NT2/D1 (cell line): ENCODE data around the gene FAM163B.

ENCODE experiments used
- DNase-seq: peaks from one replicate; pipeline ENCODE4 v3.0.0-alpha.2; 2011; ENCODE audit warnings: low read depth, low spot score
- H3K27me3 ChIP-seq: 2 replicates; pipeline ENCODE4 v1.6.0; 2011; ENCODE audit warnings: mild to moderate bottlenecking; ENCODE audit not compliant: insufficient read length, insufficient read depth
- H3K36me3 ChIP-seq: 2 replicates; pipeline ENCODE4 v1.6.1; 2011; ENCODE audit warnings: mild to moderate bottlenecking, low read length, mixed read lengths; ENCODE audit not compliant: insufficient read depth, insufficient read length
- H3K4me1 ChIP-seq: 2 replicates; pipeline ENCODE4 v1.5.1; 2011; ENCODE audit not compliant: insufficient read depth, insufficient read length
- H3K4me3 ChIP-seq: 2 replicates; pipeline ENCODE4 v1.5.1; 2011; ENCODE audit warnings: low read depth; ENCODE audit not compliant: insufficient read length
- H3K9ac ChIP-seq: 2 replicates; pipeline ENCODE4 v1.6.0; 2011; ENCODE audit warnings: low read depth; ENCODE audit not compliant: insufficient read length
- H3K9me3 ChIP-seq: 2 replicates; pipeline ENCODE4 v1.5.1; 2011; ENCODE audit warnings: mild to moderate bottlenecking, low read length; ENCODE audit not compliant: insufficient read depth
- SUZ12 ChIP-seq: IDR thresholded peaks from 2 replicates; pipeline ENCODE4 v1.6.1; 2011; ENCODE audit not compliant: insufficient read length, insufficient read depth; ENCODE audit errors: extremely low read depth
- YY1 ChIP-seq: IDR thresholded peaks from 2 replicates; pipeline ENCODE4 v1.6.1; 2011; ENCODE audit not compliant: insufficient read length, insufficient read depth
- ZNF274 ChIP-seq: IDR thresholded peaks from 2 replicates; pipeline ENCODE4 v1.6.1; 2011; ENCODE audit warnings: mild to moderate bottlenecking, low read depth, low read length

The FAM163B gene

GRCh38 chr9:133587466-133587865, 21.7 kb downstream of the FAM163B start:
- H3K4me3 ChIP-seq = no peak overlapping the region
- H3K9me3 ChIP-seq = peaks cover 7% of the 10 kb centered on the region; the same call in 1 of the 2 replicates
- no peak overlapping the region for H3K9ac ChIP-seq
- no peaks in the 10 kb centered on the region for H3K27me3 ChIP-seq
- no peaks in the 10 kb centered on the region for H3K36me3 ChIP-seq
- peaks cover 25% of the 10 kb centered on the region for H3K4me1 ChIP-seq
- TF ChIP-seq ZNF274 (no peak), YY1 (no peak), SUZ12 (no peak)
- no peak for DNase-seq

GRCh38 chr9:133587051-133587450, 22.1 kb downstream of the FAM163B start:
- Histone ChIP-seq H3K27me3 (no peaks in the 10 kb centered on the region), H3K9ac (no peak overlapping the region), H3K9me3 (peaks cover 7% of the 10 kb centered on the region; the same call in 1 of the 2 replicates), H3K36me3 (no peaks in the 10 kb centered on the region), H3K4me3 (no peak overlapping the region), H3K4me1 (peaks cover 25% of the 10 kb centered on the region)
- TF ChIP-seq ZNF274 = no peak
- no peak for TF ChIP-seq SUZ12
- TF ChIP-seq YY1 = no peak
- no peak for DNase-seq

GRCh38 chr9:133585481-133586351, 23.5 kb downstream of the FAM163B start:
- no peak for DNase-seq
- Histone ChIP-seq H3K9me3 (peaks cover 7% of the 10 kb centered on the region; the same call in 1 of the 2 replicates), H3K9ac (peak overlapping the region; percentile 57), H3K4me3 (no peak overlapping the region), H3K27me3 (no peaks in the 10 kb centered on the region), H3K4me1 (peaks cover 25% of the 10 kb centered on the region), H3K36me3 (no peaks in the 10 kb centered on the region)
- TF ChIP-seq YY1 (no peak), ZNF274 (no peak), SUZ12 (no peak)

DNA sequence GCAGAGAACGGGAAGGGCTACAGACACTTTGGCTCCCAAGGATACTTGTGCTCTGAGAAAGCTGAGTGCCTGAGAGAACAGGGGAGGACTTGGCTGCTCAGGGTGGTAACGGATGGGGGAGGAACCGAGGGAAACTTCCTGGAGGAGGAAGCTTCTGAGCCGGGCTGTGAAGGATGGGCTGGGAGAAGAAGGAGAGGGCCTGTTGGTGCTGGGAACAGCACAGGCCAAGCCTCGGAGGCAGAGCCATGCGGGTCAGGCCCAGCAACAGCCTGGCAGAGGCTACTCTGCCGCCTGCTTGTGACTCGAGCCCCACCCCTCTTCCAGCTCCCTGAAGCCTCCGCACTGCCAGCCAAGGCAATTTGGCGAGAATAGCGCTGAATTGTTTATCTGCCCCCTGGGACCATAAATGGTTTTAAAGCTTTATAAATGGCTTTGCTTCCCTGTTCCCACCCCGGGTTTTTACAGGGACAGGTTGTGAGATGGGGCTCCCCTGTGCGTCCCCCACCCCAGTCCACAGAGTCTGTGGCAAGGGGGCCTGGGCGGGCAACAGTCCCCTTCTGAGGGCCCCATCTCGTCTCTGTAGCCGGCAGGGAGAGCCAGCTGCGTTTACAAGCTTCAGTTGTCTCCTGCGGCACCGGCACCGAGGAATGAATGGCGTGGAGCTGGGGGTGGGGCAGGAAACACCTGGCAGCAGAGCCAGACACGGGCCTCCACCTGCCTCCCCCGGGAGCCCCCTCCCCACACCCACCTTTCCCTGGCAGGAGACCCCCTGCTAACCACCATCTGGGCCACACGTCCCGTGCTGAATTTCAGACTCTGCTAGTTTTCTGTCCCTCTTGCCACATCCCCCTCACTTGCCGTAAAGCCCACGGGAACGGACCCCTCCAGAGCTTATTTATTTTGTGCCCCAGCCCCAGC, 24.4 kb downstream of the FAM163B start:
- no peak for TF ChIP-seq YY1
- TF ChIP-seq ZNF274 = no peak
- no peak for TF ChIP-seq SUZ12
- H3K9me3 ChIP-seq = peaks cover 7% of the 10 kb centered on the region; the same call in 1 of the 2 replicates
- H3K36me3 ChIP-seq = no peaks in the 10 kb centered on the region
- H3K4me3 ChIP-seq = no peak overlapping the region
- peak overlapping the region; percentile 57 for H3K9ac ChIP-seq
- no peak for DNase-seq
- H3K27me3 ChIP-seq = no peaks in the 10 kb centered on the region
- H3K4me1 ChIP-seq = peaks cover 25% of the 10 kb centered on the region

DNA sequence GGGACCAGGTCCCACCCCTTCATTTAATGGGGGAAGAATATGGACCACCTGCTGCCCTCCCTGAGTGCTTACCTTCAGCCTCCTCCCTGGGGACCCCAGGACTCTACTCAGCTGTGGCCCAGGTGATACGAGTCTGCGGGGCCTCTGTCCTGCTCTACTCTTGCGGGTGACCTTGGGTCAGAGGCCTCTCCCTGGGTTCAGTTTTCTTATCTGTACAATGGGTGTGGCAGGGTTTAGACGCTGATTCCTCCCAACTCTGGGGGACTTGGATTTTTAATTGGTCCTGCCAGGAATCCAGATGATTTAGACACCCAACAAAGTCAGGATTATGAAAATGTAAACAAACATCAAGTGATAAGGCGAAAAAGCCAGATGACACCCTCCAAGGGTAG, 25.0 kb downstream of the FAM163B start:
- H3K4me1 ChIP-seq = peaks cover 27% of the 10 kb centered on the region
- no peaks in the 10 kb centered on the region for H3K36me3 ChIP-seq
- no peak overlapping the region for H3K4me3 ChIP-seq
- no peak for DNase-seq
- H3K27me3 ChIP-seq = no peaks in the 10 kb centered on the region
- TF ChIP-seq SUZ12 = no peak
- TF ChIP-seq YY1 = no peak
- TF ChIP-seq ZNF274 = no peak
- H3K9me3 ChIP-seq = peaks cover 7% of the 10 kb centered on the region; the same call in 1 of the 2 replicates
- peak overlapping the region; percentile 12 for H3K9ac ChIP-seq

GRCh38 chr9:133583586-133583985, 25.6 kb downstream of the FAM163B start:
- Histone ChIP-seq H3K9ac (peak overlapping the region; percentile 26), H3K27me3 (no peaks in the 10 kb centered on the region), H3K36me3 (no peaks in the 10 kb centered on the region), H3K9me3 (peaks cover 4% of the 10 kb centered on the region; the same call in 1 of the 2 replicates), H3K4me1 (peaks cover 33% of the 10 kb centered on the region), H3K4me3 (no peak overlapping the region)
- TF ChIP-seq ZNF274 (no peak), SUZ12 (no peak), YY1 (no peak)
- no peak for DNase-seq
